ENCODE measurements around the gene CACNA1D.

DNA sequence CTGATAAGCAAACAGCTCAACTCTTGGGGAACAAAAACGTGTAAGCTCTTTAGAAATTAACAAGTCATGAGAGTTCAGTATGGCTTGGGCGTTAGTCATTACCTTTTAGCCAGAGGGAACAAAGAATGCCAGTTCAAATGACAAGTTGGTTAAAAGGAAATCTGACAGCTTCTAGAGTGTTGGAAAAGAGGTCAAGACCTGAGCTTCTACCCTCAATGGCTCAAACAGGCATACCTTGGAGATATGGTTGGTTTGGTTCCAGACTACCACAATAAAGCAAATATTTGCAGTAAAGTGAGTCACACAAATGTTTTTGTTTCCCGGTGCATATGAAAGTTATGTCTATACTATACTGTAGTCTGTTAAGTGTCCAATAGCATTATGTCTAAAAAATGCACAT lies 136.1 kb downstream of the CACNA1D start:
- TF ChIP-seq, protein P1, sequence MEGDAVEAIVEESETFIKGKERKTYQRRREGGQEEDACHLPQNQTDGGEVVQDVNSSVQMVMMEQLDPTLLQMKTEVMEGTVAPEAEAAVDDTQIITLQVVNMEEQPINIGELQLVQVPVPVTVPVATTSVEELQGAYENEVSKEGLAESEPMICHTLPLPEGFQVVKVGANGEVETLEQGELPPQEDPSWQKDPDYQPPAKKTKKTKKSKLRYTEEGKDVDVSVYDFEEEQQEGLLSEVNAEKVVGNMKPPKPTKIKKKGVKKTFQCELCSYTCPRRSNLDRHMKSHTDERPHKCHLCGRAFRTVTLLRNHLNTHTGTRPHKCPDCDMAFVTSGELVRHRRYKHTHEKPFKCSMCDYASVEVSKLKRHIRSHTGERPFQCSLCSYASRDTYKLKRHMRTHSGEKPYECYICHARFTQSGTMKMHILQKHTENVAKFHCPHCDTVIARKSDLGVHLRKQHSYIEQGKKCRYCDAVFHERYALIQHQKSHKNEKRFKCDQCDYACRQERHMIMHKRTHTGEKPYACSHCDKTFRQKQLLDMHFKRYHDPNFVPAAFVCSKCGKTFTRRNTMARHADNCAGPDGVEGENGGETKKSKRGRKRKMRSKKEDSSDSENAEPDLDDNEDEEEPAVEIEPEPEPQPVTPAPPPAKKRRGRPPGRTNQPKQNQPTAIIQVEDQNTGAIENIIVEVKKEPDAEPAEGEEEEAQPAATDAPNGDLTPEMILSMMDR (IDR thresholded peaks at IDR 0.05) = no peak
- TF ChIP-seq POLR2A (IDR thresholded peaks at IDR 0.05) (no peak), POLR2AphosphoS5 (IDR thresholded peaks at IDR 0.05) (no peak)
